ENCODE data around the gene PHLDB2.

PHLDB2 gene

DNA sequence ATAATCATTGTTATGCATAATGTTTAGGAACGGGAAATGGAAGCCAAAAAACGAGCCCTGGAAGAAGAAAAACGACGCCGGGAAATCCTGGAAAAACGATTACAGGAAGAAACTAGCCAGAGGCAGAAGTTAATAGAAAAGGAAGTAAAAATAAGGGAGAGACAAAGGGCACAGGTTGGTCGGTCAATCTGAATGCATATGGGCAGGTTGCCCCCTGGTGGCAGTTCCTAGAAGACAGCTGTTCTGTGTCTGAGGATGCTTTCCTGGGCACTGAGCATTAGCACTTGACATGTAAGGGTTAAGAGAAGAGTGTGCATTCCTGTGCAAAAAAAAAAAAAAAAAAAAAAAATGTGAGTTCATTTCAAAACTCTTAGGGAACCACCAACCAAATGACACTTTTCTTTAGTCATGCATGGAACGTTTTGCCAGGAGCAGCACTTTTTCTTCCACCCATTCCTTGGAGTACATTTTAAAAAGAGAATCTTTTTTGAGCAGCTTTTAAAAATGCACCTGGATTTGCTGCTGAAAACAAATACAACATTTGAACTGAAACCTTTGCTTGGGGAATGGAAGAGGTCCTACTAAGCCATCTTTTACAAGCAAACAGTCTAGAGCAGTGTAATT, 108.7 kb downstream of the PHLDB2 start:
- DNase-seq: peak; percentile 92

GRCh38 chr3:111968319-111969054, 109.4 kb downstream of the PHLDB2 start:
- peak; percentile 59 for DNase-seq

DNA sequence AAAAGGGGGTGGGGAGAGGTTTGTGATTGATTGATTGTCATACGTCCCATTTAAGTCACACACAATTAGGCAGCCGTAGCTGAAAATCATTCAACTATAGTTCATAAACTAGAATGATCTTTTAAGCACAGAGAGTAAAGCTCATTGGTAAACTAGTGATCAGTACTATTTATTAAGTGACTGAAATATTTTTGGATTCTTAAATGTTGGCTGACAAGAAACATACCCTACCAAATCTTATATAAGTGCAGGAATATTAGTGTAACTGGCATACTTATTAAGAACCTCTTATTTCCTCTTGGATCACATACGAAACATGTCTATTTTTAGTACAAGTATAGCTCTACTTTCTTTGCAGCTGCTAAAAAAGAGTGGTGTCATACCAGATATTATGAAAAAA, 111.3 kb downstream of the PHLDB2 start:
- no peak for DNase-seq

- peak; percentile 86 for DNase-seq
Observed at GRCh38 chr3:111971533-111972130, 112.6 kb downstream of the PHLDB2 start.

DNA sequence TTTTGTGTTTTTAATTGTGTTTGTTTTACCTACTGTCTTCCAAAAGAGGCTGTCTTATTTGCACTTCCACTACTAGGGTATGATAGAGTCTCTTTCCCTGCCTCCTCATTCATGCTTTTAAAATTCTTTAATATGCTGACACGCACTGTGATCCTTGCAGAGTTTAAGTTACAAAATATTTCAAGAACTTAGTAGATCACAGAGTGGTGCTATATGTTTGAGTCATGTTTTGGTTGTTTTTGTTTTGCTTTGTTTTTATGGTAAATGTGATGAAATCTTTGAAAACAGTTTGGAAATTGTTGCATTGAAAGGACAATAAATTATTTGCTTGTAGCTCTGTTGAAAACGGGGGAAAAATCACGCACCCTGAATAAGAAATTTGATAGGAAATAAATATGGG, 113.8 kb downstream of the PHLDB2 start:
- DNase-seq: no peak

DNA sequence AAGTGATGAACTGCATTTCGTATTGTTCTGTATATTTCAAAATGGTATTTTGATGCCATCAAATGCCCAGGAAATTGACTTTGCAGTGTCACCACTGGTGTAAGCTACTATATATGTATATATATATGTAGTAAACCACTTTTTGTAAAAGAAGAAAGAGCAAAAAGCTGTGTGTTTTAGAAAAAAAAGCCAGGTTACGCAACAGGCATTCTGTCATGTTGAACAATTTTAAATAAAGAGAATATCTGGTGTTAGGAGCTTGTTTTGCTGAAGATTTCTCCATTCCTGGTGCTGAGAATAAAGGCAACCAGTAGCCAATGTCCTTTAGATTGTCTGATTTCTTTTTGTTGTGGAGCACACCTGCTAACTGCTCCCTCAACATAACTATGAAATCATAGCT, 116.1 kb downstream of the PHLDB2 start:
- no peak for DNase-seq

DNA sequence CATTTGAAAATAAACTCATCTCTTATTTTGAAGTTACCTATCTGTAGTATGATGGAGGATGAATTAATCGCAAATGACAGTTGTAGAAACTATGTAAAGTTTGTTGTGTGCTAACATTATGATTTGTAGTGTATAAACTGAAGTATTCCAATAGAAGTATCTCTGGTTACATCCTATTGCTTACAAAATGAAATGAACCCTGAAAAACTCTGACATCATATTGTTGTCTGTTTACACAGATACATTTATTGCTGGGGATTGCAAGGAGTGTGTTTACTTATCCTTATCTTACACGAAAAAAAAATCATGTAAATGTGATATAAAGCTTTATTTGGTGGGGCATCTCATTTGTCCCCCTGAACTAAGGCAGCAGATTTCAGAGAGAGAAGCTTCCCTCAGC, 117.2 kb downstream of the PHLDB2 start:
- DNase-seq: no peak

DNA sequence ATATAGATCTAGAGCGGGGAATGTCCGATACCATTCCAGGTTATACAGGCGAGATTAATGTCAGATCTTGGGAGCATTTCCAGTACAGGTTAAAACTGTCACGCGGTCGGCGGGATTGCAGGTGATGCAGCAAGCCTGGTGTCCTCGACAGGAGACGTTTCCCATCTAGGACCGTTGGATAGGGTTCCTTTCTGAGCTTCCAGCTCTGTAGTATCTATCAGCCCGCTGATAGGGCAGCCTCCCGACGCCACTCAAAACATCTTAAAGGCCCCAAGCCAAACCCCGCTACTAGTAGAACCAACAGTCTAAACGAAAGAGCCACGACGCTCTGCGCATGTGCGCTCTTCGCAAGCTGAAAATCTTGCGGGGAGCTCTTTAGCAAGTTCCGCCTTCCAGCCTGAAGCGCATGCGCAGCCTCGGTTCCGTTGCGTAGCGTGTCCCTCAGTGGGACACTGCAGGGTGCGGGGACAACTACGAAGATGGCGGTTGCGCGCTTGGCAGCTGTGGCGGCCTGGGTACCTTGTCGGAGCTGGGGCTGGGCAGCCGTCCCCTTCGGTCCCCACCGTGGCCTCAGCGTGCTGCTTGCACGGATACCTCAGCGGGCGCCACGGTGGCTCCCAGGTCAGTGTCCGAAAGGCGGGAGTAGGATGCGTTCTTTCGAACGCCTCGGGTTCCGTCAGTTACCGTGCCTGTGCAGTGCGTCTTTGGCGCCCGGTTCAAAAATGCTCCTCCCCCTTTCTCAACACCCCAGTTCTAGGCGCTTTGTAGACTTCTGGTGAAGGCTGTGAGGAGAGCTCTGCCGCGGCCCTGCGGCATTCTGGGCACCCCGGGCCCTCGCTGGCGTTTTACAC, 119.7 kb downstream of the PHLDB2 start, which contains the start of gene ABHD10:
Gene ABHD10, plus strand, starts transcription at position 444 of the 851 bp plus-strand sequence. Its CDS starts 36 bp downstream, at position 480.
- peak; percentile 100 for DNase-seq

DNA sequence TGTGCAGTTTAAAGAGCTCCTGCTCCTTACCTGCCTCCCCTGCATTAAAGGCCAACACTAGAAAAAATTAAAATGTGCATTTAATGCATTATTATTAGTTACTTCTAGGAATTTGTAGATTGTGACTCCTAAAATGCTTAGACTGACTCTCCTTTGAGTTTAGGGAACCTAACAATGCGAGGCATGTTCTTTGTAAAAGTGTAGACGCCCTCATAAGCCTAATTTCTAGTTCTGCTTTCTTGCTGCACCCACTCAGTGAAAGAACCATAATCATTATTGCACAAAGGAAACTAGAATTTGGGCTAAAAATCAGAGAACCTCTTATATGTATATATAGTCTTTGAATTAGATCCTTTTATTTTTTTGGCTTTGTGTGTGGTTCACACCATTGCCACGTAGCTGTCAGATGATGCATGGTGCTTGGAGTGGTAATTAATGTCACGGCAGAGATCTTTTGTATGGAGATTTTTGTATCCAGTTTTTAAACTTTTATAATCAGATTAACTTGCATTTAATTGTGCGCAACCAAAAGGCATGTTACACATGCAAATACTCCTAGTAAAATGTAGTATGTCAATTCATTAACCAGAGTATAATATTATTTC, 120.5 kb downstream of the PHLDB2 start:
- DNase-seq: no peak

GRCh38 chr3:111980716-111981456, 121.8 kb downstream of the PHLDB2 start:
- no peak for DNase-seq

- DNase-seq: no peak
Observed at GRCh38 chr3:111981457-111981763, 122.3 kb downstream of the PHLDB2 start.

DNA sequence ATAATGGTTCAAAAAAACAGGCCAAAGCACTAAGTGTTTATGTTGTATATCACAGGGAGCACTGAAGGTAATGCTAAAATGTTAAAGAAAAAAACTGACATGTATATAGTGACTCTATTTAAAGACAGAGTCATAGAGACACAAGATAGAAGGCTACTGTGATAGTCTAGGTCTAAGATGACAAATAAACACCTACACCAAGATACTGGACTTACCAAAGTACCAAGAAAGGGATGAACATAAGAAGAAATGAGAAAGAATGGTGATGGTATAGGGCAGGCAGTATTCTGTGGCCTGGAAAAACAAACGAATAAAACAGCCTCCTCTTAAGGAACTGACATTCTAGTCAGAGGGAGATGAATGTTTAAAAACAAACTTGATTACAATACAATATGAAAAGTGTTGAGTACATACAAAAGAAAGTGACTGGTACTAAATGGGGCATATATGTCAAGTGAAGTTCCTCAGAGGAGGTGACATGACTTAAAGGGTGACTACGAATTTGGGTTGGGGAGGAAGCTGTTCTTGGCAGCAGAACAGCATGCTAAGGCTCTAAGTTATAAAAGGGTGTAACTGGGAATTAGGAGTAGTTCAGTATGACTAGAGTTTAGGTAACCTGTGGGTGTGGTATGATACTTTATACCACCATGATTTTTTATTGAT, 125.7 kb downstream of the PHLDB2 start:
- no peak for DNase-seq

GRCh38 chr3:111986800-111987199, 127.7 kb downstream of the PHLDB2 start:
- DNase-seq: no peak

DNA sequence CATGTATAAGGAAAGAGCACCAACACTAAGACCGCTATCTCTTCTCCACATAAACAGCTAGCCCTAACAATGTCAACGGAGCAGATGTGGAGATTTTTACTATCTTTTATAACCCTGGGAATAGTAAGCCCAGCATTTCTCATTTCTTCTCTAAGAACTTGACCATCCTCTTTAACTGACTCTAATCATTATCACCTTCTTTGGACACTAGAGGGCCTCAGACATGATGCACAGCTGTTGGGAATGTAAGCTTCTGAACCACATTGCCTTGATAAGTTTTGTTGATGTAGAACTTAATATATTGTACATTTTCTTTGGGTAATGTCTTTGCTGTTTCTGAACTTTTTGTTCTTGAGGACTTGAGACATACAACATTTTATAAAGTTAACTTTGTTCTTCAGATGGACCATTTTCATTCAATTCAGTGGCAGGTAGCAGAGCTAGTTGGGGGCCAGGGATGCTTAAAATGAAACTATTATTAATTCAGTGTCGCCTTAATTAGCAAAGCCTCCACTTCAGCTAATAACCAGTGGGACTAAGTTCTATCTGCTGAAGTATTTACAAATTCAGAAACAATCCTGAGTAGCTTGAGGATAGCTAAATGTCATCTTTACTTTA, 130.1 kb downstream of the PHLDB2 start:
- DNase-seq: peak; percentile 72

- no peak for DNase-seq
Observed at GRCh38 chr3:111993038-111993437, 134.0 kb downstream of the PHLDB2 start.

DNA sequence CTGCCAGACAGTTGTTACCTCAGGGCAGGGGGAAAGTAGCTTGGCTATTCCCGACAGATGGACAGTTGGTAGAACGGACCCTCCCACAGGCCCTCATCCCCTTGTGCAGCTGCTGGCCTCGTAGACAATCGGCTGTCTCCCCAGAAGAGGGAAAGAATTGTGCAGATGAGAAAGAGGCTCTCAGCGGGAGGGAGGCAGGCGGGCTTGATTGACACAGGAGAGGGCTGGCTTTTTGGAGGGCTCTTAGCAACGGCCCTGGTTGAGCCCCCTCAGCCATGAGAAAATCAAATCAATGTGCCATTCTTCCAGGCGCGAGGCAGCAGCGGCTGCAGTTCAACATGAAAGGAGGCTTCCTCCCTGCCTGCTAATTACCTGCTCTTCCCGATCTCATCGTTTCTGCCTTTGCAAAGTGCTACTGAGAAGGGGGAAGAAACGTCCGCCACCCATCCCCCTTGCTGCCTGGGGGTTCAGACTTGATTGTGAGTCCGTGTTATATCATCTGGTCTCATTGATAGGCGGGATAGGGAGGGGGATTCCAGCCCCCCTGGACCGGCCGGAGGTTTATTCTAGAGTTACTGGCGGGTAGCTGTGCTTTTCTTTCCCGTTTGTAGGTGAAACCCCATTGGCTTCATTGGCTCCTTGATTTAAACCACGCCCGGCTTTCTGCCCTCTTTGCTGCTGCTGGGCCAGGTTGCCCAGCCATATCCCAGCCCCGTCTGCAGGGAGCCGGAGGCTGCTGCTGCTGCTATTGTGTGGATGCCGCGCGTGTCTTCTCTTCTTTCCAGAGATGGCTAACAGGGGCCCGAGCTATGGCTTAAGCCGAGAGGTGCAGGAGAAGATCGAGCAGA, 139.8 kb downstream of the PHLDB2 start, which contains the start of gene TAGLN3:
Gene TAGLN3, plus strand, starts transcription at position 287 of the 848 bp plus-strand sequence. Its CDS starts 501 bp downstream, at position 788.
- peak; percentile 89 for DNase-seq

- DNase-seq: no peak
Observed at GRCh38 chr3:111999484-112000324, 140.6 kb downstream of the PHLDB2 start.

DNA sequence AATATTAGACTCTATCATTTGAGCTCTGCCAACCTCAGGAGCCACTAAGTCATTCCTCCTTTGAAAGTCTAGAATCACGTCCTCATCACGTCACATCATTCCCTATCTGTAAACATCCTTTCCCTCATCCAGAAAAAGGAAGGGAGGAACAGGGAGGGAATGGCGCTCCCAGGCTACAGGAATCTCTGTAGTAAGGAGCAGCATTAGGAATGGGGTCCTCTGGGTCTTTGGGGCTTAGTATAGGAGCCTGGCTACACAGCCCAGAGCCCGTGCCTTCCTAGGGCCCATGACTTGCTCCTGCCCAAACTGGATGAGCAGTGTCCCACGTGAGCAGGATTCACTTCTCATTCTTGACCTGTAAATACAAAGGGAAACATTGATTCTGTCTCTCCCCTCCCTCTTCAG, 141.3 kb downstream of the PHLDB2 start:
- no peak for DNase-seq

GRCh38 chr3:112000966-112001365, 141.9 kb downstream of the PHLDB2 start:
- DNase-seq: peak; percentile 55
